Stomach (tissue), 9 donors: ENCODE data around the gene SARDH. TPM values are rescaled to one million over a fixed set of nuclear protein-coding genes. Genes with fewer than 3 reads are reported as not detected.

Source experiments
- DNase-seq, 2 donors: peaks; one replicate each; pipeline versions ENCODE4 v3.0.0 to v3.0.0-alpha.2; 2013 to 2019
- H3K27ac ChIP-seq, 5 donors: fragments of 200-600 bp in 4 of 5; sonication (generic) in 4 of 5; one replicate each; pipeline ENCODE4 v1.5.1; 2013 to 2019; ENCODE audit warnings: mild to moderate bottlenecking in 1 of 5, moderate library complexity in 1 of 5
- H3K27me3 ChIP-seq, 3 donors: fragments of 200-600 bp; sonication (generic); one replicate each; pipeline ENCODE4 v1.5.1; 2017 to 2019; ENCODE audit warnings: mixed run types in 1 of 3
- H3K36me3 ChIP-seq, 4 donors: fragments of 200-600 bp; sonication (generic); 1 replicate in 3 of 4; 2 replicates in 1 of 4; pipeline ENCODE4 v1.5.1; 2016 to 2019
- H3K4me1 ChIP-seq, 4 donors: fragments of 200-600 bp; sonication (generic); one replicate each; pipeline ENCODE4 v1.5.1; 2016 to 2019
- H3K4me3 ChIP-seq, 4 donors: fragments of 200-600 bp; sonication (generic) in 3 of 4; one replicate each; pipeline ENCODE4 v1.5.1; 2016 to 2019; ENCODE audit warnings: mild to moderate bottlenecking in 1 of 4
- H3K9me3 ChIP-seq, 4 donors: fragments of 200-600 bp; sonication (generic); one replicate each; pipeline ENCODE4 v1.5.1; 2016 to 2019
- CTCF ChIP-seq, 7 experiments: fragments of 450-650 bp in 4 of 7; fragments of 200-600 bp in 3 of 7; sonication (generic) in 3 of 7; IDR thresholded peaks; one replicate each; pipeline ENCODE4 v1.5.1; 2016 to 2019; ENCODE audit warnings: antibody characterized with exemption in 7 of 7, control low read depth in 2 of 7, mild to moderate bottlenecking in 1 of 7
- EP300 ChIP-seq: sonication (generic); formaldehyde crosslinking; IDR thresholded peaks from one replicate; pipeline ENCODE4 v1.6.1; 2017; ENCODE audit warnings: antibody characterized with exemption
- POLR2A ChIP-seq, 4 donors: fragments of 450-650 bp; IDR thresholded peaks; one replicate each; pipeline ENCODE4 v1.6.1; 2016; ENCODE audit warnings: antibody characterized with exemption in 4 of 4, control low read depth in 2 of 4, mild to moderate bottlenecking in 1 of 4, moderate library complexity in 1 of 4
- POLR2AphosphoS5 ChIP-seq, 3 donors: sonication (generic); formaldehyde crosslinking; IDR thresholded peaks; one replicate each; pipeline ENCODE4 v1.6.1; 2016; ENCODE audit warnings: antibody characterized with exemption in 3 of 3
- WGBS, 5 donors: extraction: QIAGEN DNeasy Blood & Tissue Kit in 3 of 5; methylation state at CpG; one replicate each; pipeline versions ENCODE4 v1.1.5 to v1.1.7; 2013 to 2018; 5-methylcytosine and 5-hydroxymethylcytosine counted together
- intact Hi-C: fragments of 100-400 bp; cut with DNase I; formaldehyde crosslinking; loops from one replicate; pipeline ENCODE4 v1.15.1; 2023; ENCODE audit warnings: low total_unique reads
- polyA plus RNA-seq, 3 donors: library from polyadenylated mRNA; stranded (reverse); fragments of 200-250 nt; gene quantifications; one replicate each; pipeline ENCODE4 v1.2.3, GENCODE V29; 2013
- total RNA-seq, 5 donors: library from RNA; depleted of rRNA; stranded (reverse); fragments of >200 nt; gene quantifications; one replicate each; pipeline versions ENCODE4 v1.1.0 to v1.2.3, GENCODE V29; 2014 to 2016
- donor health status: healthy with polysubstance abuse.
- donor health status: Bipolar disorder and iron deficiency.
- donor health status: healthy.

The SARDH gene
- total and polyA plus RNA-seq, 8 donors, result 0.76 to 15.2 (median 2.6) TPM; not detected in 1

- Histone ChIP-seq H3K9me3 (no peaks in the 10 kb centered on the region), H3K4me3 (no peak overlapping the region), H3K4me1 (no peaks in the 10 kb centered on the region), H3K27ac (no peak overlapping the region), H3K27me3 (peaks cover 0 to 6% (median 0%) of the 10 kb centered on the region in 3 donors), H3K36me3 (no peaks in the 10 kb centered on the region)
- TF ChIP-seq POLR2AphosphoS5 (IDR thresholded peaks at IDR 0.05) (no peak), EP300 (no peak)
- intact Hi-C loops, result no loop called here
- DNase-seq, result no peak
- 91 to 94% (median 92%) methylated on average over 31 to 32 of the region's 32 CpGs for WGBS, 5 donors
These were observed 28.2 kb downstream of the SARDH start for GRCh38 chr9:133709691-133710571.

- DNase-seq, result peak in 1 of 2 donors; percentile 45
- no peaks in the 10 kb centered on the region for H3K9me3 ChIP-seq
- H3K27me3 ChIP-seq, result peaks cover 0 to 2% (median 0%) of the 10 kb centered on the region in 3 donors
- H3K36me3 ChIP-seq, result no peaks in the 10 kb centered on the region
- no peak overlapping the region for H3K27ac ChIP-seq
- no peak overlapping the region for H3K4me3 ChIP-seq
- intact Hi-C loops, result no loop called here
- TF ChIP-seq POLR2AphosphoS5 (IDR thresholded peaks at IDR 0.05), result no peak
- TF ChIP-seq CTCF (IDR thresholded peaks at IDR 0.05), result no peak
- no peak for TF ChIP-seq POLR2A (IDR thresholded peaks at IDR 0.05)
- TF ChIP-seq EP300, result no peak
- H3K4me1 ChIP-seq, result no peaks in the 10 kb centered on the region
- 60 to 81% (median 75%) methylated on average over 13 to 26 of the region's 26 CpGs for WGBS, 5 donors
These were observed 29.0 kb downstream of the SARDH start for GRCh38 chr9:133709015-133709611.

GRCh38 chr9:133708246-133709014, 29.7 kb downstream of the SARDH start:
- TF ChIP-seq POLR2A (IDR thresholded peaks at IDR 0.05), result no peak
- TF ChIP-seq EP300, result no peak
- no peak for TF ChIP-seq POLR2AphosphoS5 (IDR thresholded peaks at IDR 0.05)
- no peak for TF ChIP-seq CTCF (IDR thresholded peaks at IDR 0.05)
- intact Hi-C loops, result no loop called here
- DNase-seq, result no peak
- no peaks in the 10 kb centered on the region for H3K36me3 ChIP-seq
- peaks cover 0 to 3% (median 0%) of the 10 kb centered on the region in 4 donors for H3K4me1 ChIP-seq
- WGBS, 5 donors, result 81 to 90% (median 89%) methylated on average over 25 to 30 of the region's 30 CpGs
- H3K4me3 ChIP-seq, result no peak overlapping the region
- H3K9me3 ChIP-seq, result no peaks in the 10 kb centered on the region
- peaks cover 0 to 4% (median 0%) of the 10 kb centered on the region in 3 donors for H3K27me3 ChIP-seq
- no peak overlapping the region for H3K27ac ChIP-seq

GRCh38 chr9:133707763-133708245, 30.3 kb downstream of the SARDH start:
- Histone ChIP-seq H3K4me3 (no peak overlapping the region), H3K36me3 (no peaks in the 10 kb centered on the region), H3K4me1 (peaks cover 0 to 9% (median 5%) of the 10 kb centered on the region in 4 donors), H3K27ac (peak overlapping the region in 1 of 5 donors; percentile 14), H3K9me3 (no peaks in the 10 kb centered on the region), H3K27me3 (peaks cover 0 to 10% (median 0%) of the 10 kb centered on the region in 3 donors)
- no peak for DNase-seq
- TF ChIP-seq POLR2AphosphoS5 (IDR thresholded peaks at IDR 0.05), result no peak
- intact Hi-C loops, result no loop called here
- WGBS, 5 donors, result 81 to 95% (median 83%) methylated on average over 9 to 15 of the region's 15 CpGs
